ENCODE measurements around the gene SLC35B2. TPM values are rescaled to one million over a fixed set of nuclear protein-coding genes. Genes with fewer than 3 reads are reported as not detected.

Gene SLC35B2
- total and polyA plus RNA-seq, 9 of the 15 experiments (the other 6 are each of a cell fraction or from before 2014, with no cell fraction given): 14.5 to 59.1 (median 47.1) TPM

- TF ChIP-seq ZNF212 (CRISPR knock-in tag; IDR thresholded peaks at IDR 0.05) (no peak), KLF16 (IDR thresholded peaks at IDR 0.05) (no peak), ZNF398 (CRISPR knock-in tag; IDR thresholded peaks at IDR 0.05) (no peak), WHSC1 (IDR thresholded peaks at IDR 0.05; ENCODE audit: low read length) (no peak), SREBF2 (CRISPR knock-in tag; IDR thresholded peaks at IDR 0.05) (no peak), SUPT5H (IDR thresholded peaks at IDR 0.05) (peak; percentile 31; the same call in 1 of the 2 replicates), HNRNPL (IDR thresholded peaks at IDR 0.05; ENCODE audit: low read depth, low read length) (peak; percentile 48), ATF3 (IDR thresholded peaks at IDR 0.05) (no peak), ATF3 (CRISPR knock-in tag; conservative IDR thresholded peaks at IDR 0.05) (0 out of 2 replicates have a peak, but pooled peaks have one; percentile 27), DDX20 (tag; IDR thresholded peaks at IDR 0.05; ENCODE audit: low read depth) (no peak), ZNF140 (CRISPR knock-in tag; IDR thresholded peaks at IDR 0.05) (no peak), RNF219 (CRISPR knock-in tag; IDR thresholded peaks at IDR 0.05) (no peak), TBP (optimal IDR thresholded peaks at IDR 0.05; ENCODE audit: low read depth, low read length) (no peak), SP2 (IDR thresholded peaks at IDR 0.05; ENCODE audit: extremely low read depth, low read depth, low read length, poor library complexity, severe bottlenecking) (no peak), ZNF511 (CRISPR knock-in tag; IDR thresholded peaks at IDR 0.05) (no peak), IFI16 (CRISPR knock-in tag; IDR thresholded peaks at IDR 0.05) (no peak), GTF2E2 (tag; IDR thresholded peaks at IDR 0.05) (no peak), POLR2A (conservative IDR thresholded peaks at IDR 0.05) (peak; percentile 56), MNT (conservative IDR thresholded peaks at IDR 0.05) (no peak)
Observed at GRCh38 chr6:44249082-44249748, 8.1 kb downstream of the SLC35B2 start (continued).

Data from K562 (cell line).